PC-9 (cell line): ENCODE measurements around the gene INPP4A. TPM values are rescaled to one million over a fixed set of nuclear protein-coding genes. Genes with fewer than 3 reads are reported as not detected.

Source experiments
- BruUV-seq: library from RNA; stranded (reverse); fragments of 400-500 nt; replicated peaks from 2 replicates; lab custom pipeline; 2021; lab: Mats Ljungman, UMichigan
- CTCF ChIA-PET: fragments of 300-600 bp; sonication (Branson Sonifier 250); formaldehyde crosslinking; loops from one replicate; lab custom pipeline; 2022; ENCODE audit warnings: antibody characterized with exemption; lab: Charles Lee
- POLR2A ChIA-PET: fragments of 300-600 bp; sonication (Branson Sonifier 250); formaldehyde crosslinking; loops from one replicate; lab custom pipeline; 2022; ENCODE audit warnings: antibody characterized with exemption; ENCODE audit not compliant: unreplicated experiment; lab: Charles Lee
- DNase-seq, 2 experiments: peaks; one replicate each; pipeline versions ENCODE4 v3.0.0 to v3.0.0-alpha.2; 2015 to 2022; ENCODE audit warnings: mixed read lengths in 1 of 2
- H2AFZ ChIP-seq: fragments of 200-600 bp; sonication (generic); 2 replicates; pipeline ENCODE4 v1.8.1; 2017; ENCODE audit warnings: antibody characterized with exemption
- H3F3A ChIP-seq: fragments of 200-600 bp; sonication (generic); 2 replicates; pipeline ENCODE4 v1.8.1; 2017; ENCODE audit warnings: antibody characterized with exemption, mild to moderate bottlenecking, low read depth; ENCODE audit not compliant: insufficient read depth
- H3K27ac ChIP-seq: fragments of 200-600 bp; sonication (generic); 2 replicates; pipeline ENCODE4 v1.6.1; 2016; ENCODE audit warnings: mixed run types
- H3K27me3 ChIP-seq: fragments of 200-600 bp; sonication (generic); 2 replicates; pipeline ENCODE4 v1.6.1; 2016; ENCODE audit warnings: low read depth, mixed run types; ENCODE audit not compliant: insufficient read depth
- H3K36me3 ChIP-seq: fragments of 200-600 bp; sonication (generic); 2 replicates; pipeline ENCODE4 v1.6.1; 2016; ENCODE audit warnings: low read depth, mixed run types
- H3K4me1 ChIP-seq: fragments of 200-600 bp; sonication (generic); replicated peaks from 2 replicates; pipeline ENCODE4 v1.6.1; 2016; ENCODE audit warnings: mixed run types; ENCODE audit not compliant: insufficient read depth
- H3K4me2 ChIP-seq: fragments of 200-600 bp; sonication (generic); 2 replicates; pipeline ENCODE4 v1.6.1; 2017; ENCODE audit warnings: mixed run types
- H3K4me3 ChIP-seq: fragments of 200-600 bp; sonication (generic); 2 replicates; pipeline ENCODE4 v1.6.1; 2016; ENCODE audit warnings: mixed run types
- H3K79me2 ChIP-seq: fragments of 200-600 bp; sonication (generic); 2 replicates; pipeline ENCODE4 v1.6.1; 2017; ENCODE audit warnings: low read depth, mixed run types
- H3K9me2 ChIP-seq: fragments of 200-600 bp; sonication (generic); 2 replicates; pipeline ENCODE4 v1.8.1; 2017; ENCODE audit warnings: mild to moderate bottlenecking; ENCODE audit not compliant: insufficient read depth
- H3K9me3 ChIP-seq: fragments of 200-600 bp; sonication (generic); 2 replicates; pipeline ENCODE4 v1.8.1; 2016; ENCODE audit warnings: low read depth; ENCODE audit not compliant: insufficient read depth
- H4K20me1 ChIP-seq: fragments of 200-600 bp; sonication (generic); 2 replicates; pipeline ENCODE4 v1.8.1; 2017; ENCODE audit not compliant: insufficient read depth
- EZH2 ChIP-seq: fragments of 200-600 bp; sonication (generic); IDR thresholded peaks from 2 replicates; pipeline ENCODE4 v1.8.0; 2017; ENCODE audit warnings: antibody characterized with exemption, low read depth
- intact Hi-C: fragments of 100-400 bp; cut with micrococcal nuclease; formaldehyde crosslinking; loops from one replicate; pipeline ENCODE4 v1.10.0; 2022; ENCODE audit not compliant: unreplicated experiment
- total RNA-seq: library from RNA; stranded (reverse); gene quantifications from 2 replicates; pipeline ENCODE4 v1.2.3, GENCODE V29; 2021
- TF ChIP-seq, protein P1 (sequence below): fragments of 200-600 bp; sonication (generic); conservative IDR thresholded peaks from 2 replicates; pipeline ENCODE4 v1.6.1; 2017; ENCODE audit warnings: mixed run types, antibody characterized with exemption, mild to moderate bottlenecking, moderate library complexity

Gene INPP4A
- total RNA-seq, 1 experiment from 2014 or later = 52.9 TPM

DNA sequence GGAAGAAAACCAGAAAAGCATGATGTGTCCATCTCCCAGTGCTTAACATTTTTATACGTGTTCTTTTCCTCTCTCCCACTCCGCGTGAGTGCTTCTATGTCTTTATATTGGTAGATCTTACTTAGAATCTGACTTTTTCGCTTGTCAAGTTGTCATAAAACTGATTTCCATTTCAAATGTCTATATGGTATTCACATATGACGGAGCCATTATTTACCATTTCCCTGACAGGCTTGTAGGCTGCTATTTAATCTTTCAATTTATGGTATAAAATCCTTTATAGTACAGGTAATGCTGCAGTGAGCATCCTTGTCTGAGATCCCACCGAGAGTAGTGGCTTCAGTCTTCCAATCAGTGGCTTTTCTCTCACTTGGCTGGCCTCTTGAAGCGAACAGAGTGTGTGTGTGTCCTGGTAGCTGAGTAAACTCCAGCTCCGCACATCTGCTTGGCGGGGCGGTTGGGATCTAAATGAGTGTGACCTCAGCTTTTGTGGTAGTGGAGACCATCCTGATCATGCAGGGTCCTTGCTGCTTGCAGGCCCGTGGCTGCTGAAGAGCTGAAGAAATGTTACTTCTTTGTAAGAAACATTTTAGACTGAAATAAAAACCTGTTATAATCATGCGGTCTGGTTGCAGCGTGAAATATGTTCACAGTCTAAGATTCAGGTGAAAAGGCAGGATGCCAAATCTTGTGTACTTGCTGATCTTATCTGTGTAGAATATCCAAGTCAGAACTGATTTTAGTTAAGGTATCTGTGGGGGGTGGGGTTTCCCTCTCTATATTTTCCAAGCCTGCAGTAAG lies 40.2 kb downstream of the INPP4A start:
- DNase-seq = no peak
- Histone ChIP-seq H3K27ac (0 out of 2 replicates have a peak overlapping the region, but pooled peaks have one; percentile 11), H3K4me2 (peak overlapping the region; percentile 21; the same call in 1 of the 2 replicates), H3K79me2 (peaks cover 74% of the 10 kb centered on the region), H3K4me1 (peaks cover 67% of the 10 kb centered on the region), H3K4me3 (no peak overlapping the region), H4K20me1 (no peaks in the 10 kb centered on the region), H3K9me2 (no peaks in the 10 kb centered on the region), H3K27me3 (no peaks in the 10 kb centered on the region), H3K36me3 (no peaks in the 10 kb centered on the region), H2AFZ (no peak overlapping the region), H3F3A (peaks cover 23% of the 10 kb centered on the region), H3K9me3 (no peaks in the 10 kb centered on the region)
- POLR2A ChIA-PET = interaction anchor here (0.6 kb wide), 1 partner anchor 75 kb away, joined by 6 read pairs; no protein-coding TSS in a partner anchor
- TF ChIP-seq, protein P1, sequence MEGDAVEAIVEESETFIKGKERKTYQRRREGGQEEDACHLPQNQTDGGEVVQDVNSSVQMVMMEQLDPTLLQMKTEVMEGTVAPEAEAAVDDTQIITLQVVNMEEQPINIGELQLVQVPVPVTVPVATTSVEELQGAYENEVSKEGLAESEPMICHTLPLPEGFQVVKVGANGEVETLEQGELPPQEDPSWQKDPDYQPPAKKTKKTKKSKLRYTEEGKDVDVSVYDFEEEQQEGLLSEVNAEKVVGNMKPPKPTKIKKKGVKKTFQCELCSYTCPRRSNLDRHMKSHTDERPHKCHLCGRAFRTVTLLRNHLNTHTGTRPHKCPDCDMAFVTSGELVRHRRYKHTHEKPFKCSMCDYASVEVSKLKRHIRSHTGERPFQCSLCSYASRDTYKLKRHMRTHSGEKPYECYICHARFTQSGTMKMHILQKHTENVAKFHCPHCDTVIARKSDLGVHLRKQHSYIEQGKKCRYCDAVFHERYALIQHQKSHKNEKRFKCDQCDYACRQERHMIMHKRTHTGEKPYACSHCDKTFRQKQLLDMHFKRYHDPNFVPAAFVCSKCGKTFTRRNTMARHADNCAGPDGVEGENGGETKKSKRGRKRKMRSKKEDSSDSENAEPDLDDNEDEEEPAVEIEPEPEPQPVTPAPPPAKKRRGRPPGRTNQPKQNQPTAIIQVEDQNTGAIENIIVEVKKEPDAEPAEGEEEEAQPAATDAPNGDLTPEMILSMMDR = no peak
- TF ChIP-seq EZH2 = no peak
- no TSS peak for BruUV-seq
- intact Hi-C loops = loop anchor here (5.0 kb wide), 1 partner anchor 77 kb away; no protein-coding TSS in a partner anchor
- CTCF ChIA-PET = interaction anchor here (0.6 kb wide), 1 partner anchor 909 kb away, joined by 3 read pairs; no protein-coding TSS in a partner anchor

DNA sequence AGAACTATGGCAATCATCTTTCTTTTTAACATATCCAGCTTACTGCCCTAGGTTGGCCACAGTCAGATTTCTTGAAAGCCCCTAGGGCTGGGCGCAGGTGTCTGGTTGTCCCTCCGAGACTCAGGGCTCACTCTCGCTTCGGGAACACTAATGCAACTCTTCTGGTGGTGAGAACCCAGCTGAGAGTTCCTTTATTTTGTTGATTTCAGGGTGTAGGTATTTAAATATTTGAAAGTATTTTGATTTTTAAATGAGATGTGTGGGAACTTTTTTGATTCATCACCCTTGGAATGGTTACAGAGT lies 40.7 kb downstream of the INPP4A start:
- Histone ChIP-seq H2AFZ (no peak overlapping the region), H3K36me3 (no peaks in the 10 kb centered on the region), H3K4me3 (no peak overlapping the region), H3K9me2 (no peaks in the 10 kb centered on the region), H3K27ac (no peak overlapping the region), H3K4me2 (peak overlapping the region; percentile 21; the same call in 1 of the 2 replicates), H3K9me3 (no peaks in the 10 kb centered on the region), H3K27me3 (no peaks in the 10 kb centered on the region), H3F3A (peaks cover 22% of the 10 kb centered on the region), H3K79me2 (peaks cover 72% of the 10 kb centered on the region), H4K20me1 (no peaks in the 10 kb centered on the region), H3K4me1 (peaks cover 63% of the 10 kb centered on the region)
- POLR2A ChIA-PET = interaction anchor here (0.6 kb wide), 1 partner anchor 75 kb away, joined by 6 read pairs; no protein-coding TSS in a partner anchor
- no TSS peak for BruUV-seq
- CTCF ChIA-PET = no interaction called here
- TF ChIP-seq, protein P1 = no peak
- no peak for TF ChIP-seq EZH2
- DNase-seq = no peak
- intact Hi-C loops = no loop called here

GRCh38 chr2:98486374-98486981 lies 41.8 kb downstream of the INPP4A start:
- Histone ChIP-seq H3K4me1 (peaks cover 52% of the 10 kb centered on the region), H3K4me3 (no peak overlapping the region), H3K9me2 (no peaks in the 10 kb centered on the region), H3K36me3 (no peaks in the 10 kb centered on the region), H2AFZ (no peak overlapping the region), H3K27me3 (no peaks in the 10 kb centered on the region), H3K4me2 (no peak overlapping the region), H4K20me1 (no peaks in the 10 kb centered on the region), H3K79me2 (peaks cover 62% of the 10 kb centered on the region), H3F3A (peaks cover 18% of the 10 kb centered on the region), H3K27ac (no peak overlapping the region), H3K9me3 (no peaks in the 10 kb centered on the region)
- intact Hi-C loops = no loop called here
- peak in 1 of 2 experiments; percentile 25 for DNase-seq
- ChIA-PET POLR2A (no interaction called here), CTCF (no interaction called here)
- no peak for TF ChIP-seq EZH2
- no TSS peak for BruUV-seq
